Neural crest cell (in vitro differentiated cells): ENCODE measurements around the gene PTEN. TPM values are rescaled to one million over a fixed set of nuclear protein-coding genes. Genes with fewer than 3 reads are reported as not detected.

Experiments
- DNase-seq: peaks from one replicate; pipeline ENCODE4 v3.0.0; 2021; ENCODE audit warnings: low read depth, mixed read lengths, low spot score
- H3K27ac Mint-ChIP-seq: one replicate; pipeline ENCODE4 v1.8.0; 2021; ENCODE audit warnings: mild to moderate bottlenecking, mixed read lengths; ENCODE audit not compliant: unreplicated experiment
- H3K27me3 Mint-ChIP-seq: 2 replicates; pipeline ENCODE4 v1.8.0; 2021; ENCODE audit warnings: low read depth, mild to moderate bottlenecking, mixed read lengths
- H3K36me3 Mint-ChIP-seq: 2 replicates; pipeline ENCODE4 v1.8.0; 2021; ENCODE audit warnings: low read depth, mild to moderate bottlenecking, mixed read lengths
- H3K4me1 Mint-ChIP-seq: 2 replicates; pipeline ENCODE4 v1.8.0; 2021; ENCODE audit warnings: mixed read lengths
- H3K4me3 Mint-ChIP-seq: one replicate; pipeline ENCODE4 v1.8.0; 2021; ENCODE audit warnings: mild to moderate bottlenecking, mixed read lengths
- H3K9me3 Mint-ChIP-seq: 2 replicates; pipeline ENCODE4 v1.8.0; 2021; ENCODE audit warnings: mixed read lengths
- CTCF ChIP-seq: fragments of 200-600 bp; sonication (generic); conservative IDR thresholded peaks from 2 replicates; pipeline ENCODE4 v1.5.0; 2021; ENCODE audit warnings: antibody characterized with exemption, mild to moderate bottlenecking
- total RNA-seq: library from RNA; stranded (reverse); gene quantifications from 2 replicates; pipeline ENCODE4 v1.2.1, GENCODE V29; 2021

PTEN gene
- total RNA-seq, 1 donor from 2014 or later: 52.5 TPM

- Mint-ChIP-seq H3K27me3 (no peaks in the 10 kb centered on the region), H3K27ac (no peak overlapping the region), H3K4me1 (no peaks in the 10 kb centered on the region), H3K9me3 (no peaks in the 10 kb centered on the region), H3K36me3 (peaks cover 19% of the 10 kb centered on the region), H3K4me3 (no peak overlapping the region)
- no peak for TF ChIP-seq CTCF
- DNase-seq: no peak
Observed at GRCh38 chr10:87942884-87943527, 79.6 kb downstream of the PTEN start.

GRCh38 chr10:87945984-87946383, 82.6 kb downstream of the PTEN start:
- no peak overlapping the region for H3K4me3 Mint-ChIP-seq
- H3K4me1 Mint-ChIP-seq: no peaks in the 10 kb centered on the region
- peaks cover 15% of the 10 kb centered on the region for H3K36me3 Mint-ChIP-seq
- TF ChIP-seq CTCF: no peak
- H3K27ac Mint-ChIP-seq: no peak overlapping the region
- DNase-seq: no peak
- H3K9me3 Mint-ChIP-seq: no peaks in the 10 kb centered on the region
- no peaks in the 10 kb centered on the region for H3K27me3 Mint-ChIP-seq

- Mint-ChIP-seq H3K9me3 (no peaks in the 10 kb centered on the region), H3K4me1 (peaks cover 3% of the 10 kb centered on the region), H3K27me3 (no peaks in the 10 kb centered on the region), H3K27ac (no peak overlapping the region), H3K4me3 (no peak overlapping the region), H3K36me3 (peaks cover 15% of the 10 kb centered on the region)
- no peak for TF ChIP-seq CTCF
- no peak for DNase-seq
Observed at GRCh38 chr10:87952612-87953011, 89.2 kb downstream of the PTEN start.

GRCh38 chr10:87956055-87956454, 92.6 kb downstream of the PTEN start:
- no peak overlapping the region for H3K4me3 Mint-ChIP-seq
- no peaks in the 10 kb centered on the region for H3K27me3 Mint-ChIP-seq
- TF ChIP-seq CTCF: no peak

GRCh38 chr10:87957702-87958101, 94.3 kb downstream of the PTEN start:
- no peak for DNase-seq
- no peak overlapping the region for H3K4me3 Mint-ChIP-seq
- no peak for TF ChIP-seq CTCF
- peaks cover under 1% of the 10 kb centered on the region for H3K4me1 Mint-ChIP-seq
- H3K27ac Mint-ChIP-seq: no peak overlapping the region
- H3K27me3 Mint-ChIP-seq: no peaks in the 10 kb centered on the region
- peaks cover 26% of the 10 kb centered on the region for H3K36me3 Mint-ChIP-seq
- no peaks in the 10 kb centered on the region for H3K9me3 Mint-ChIP-seq

More at GRCh38 chr10:87956055-87956454, 92.6 kb downstream of the PTEN start:
- Mint-ChIP-seq H3K9me3 (no peaks in the 10 kb centered on the region), H3K4me1 (peaks cover 3% of the 10 kb centered on the region), H3K36me3 (peaks cover 21% of the 10 kb centered on the region), H3K27ac (peak overlapping the region; percentile 27)
- DNase-seq: no peak
